IMR-90 (cell line): ENCODE results near the gene RNPEPL1. TPM values are rescaled to one million over a fixed set of nuclear protein-coding genes. Genes with fewer than 3 reads are reported as not detected.
A peak's percentile ranks its signal among the peaks of the same experiment; 100 is the strongest.

ENCODE experiments used
- ATAC-seq: fragments of 200-7000 bp; cut with Tn5 transposase; 2 replicates; pipeline ENCODE4 v1.9.1; 2020; ENCODE audit warnings: low read depth, mild to moderate bottlenecking, moderate library complexity
- BruUV-seq: library from RNA; stranded (reverse); fragments of 400-500 nt; replicated peaks from 2 replicates; lab custom pipeline; 2021; lab: Mats Ljungman, UMichigan
- CTCF ChIA-PET: fragments of 300-600 bp; formaldehyde crosslinking; extraction: SDS; loops from one replicate; lab custom pipeline; 2021; ENCODE audit warnings: antibody characterized with exemption; lab: Yijun Ruan, JAX
- POLR2A ChIA-PET: fragments of 300-600 bp; sonication (Branson Sonifier 250); formaldehyde crosslinking; loops from one replicate; lab custom pipeline; 2022; ENCODE audit warnings: antibody characterized with exemption; ENCODE audit not compliant: unreplicated experiment; lab: Charles Lee
- DNase-seq: peaks from one replicate; pipeline ENCODE4 v3.0.0; 2013
- H2AFZ ChIP-seq: replicated peaks from 2 replicates; pipeline ENCODE3; 2013; ENCODE audit warnings: low read length, mild to moderate bottlenecking; ENCODE audit not compliant: poor library complexity
- H2AK5ac ChIP-seq: 2 replicates; pipeline ENCODE4 v1.6.1; 2013; ENCODE audit warnings: low read depth, low read length, inconsistent platforms
- H2AK9ac ChIP-seq: replicated peaks from 2 replicates; pipeline ENCODE3; 2013; ENCODE audit warnings: mild to moderate bottlenecking, low read depth, low read length, moderate library complexity; ENCODE audit not compliant: poor library complexity
- H2BK120ac ChIP-seq: 2 replicates; pipeline ENCODE4 v1.6.1; 2013; ENCODE audit warnings: low read depth, low read length, inconsistent platforms
- H2BK15ac ChIP-seq: 3 replicates; pipeline ENCODE4 v1.6.1; 2013; ENCODE audit warnings: low read depth, low read length, inconsistent platforms
- H2BK20ac ChIP-seq: 2 replicates; pipeline ENCODE4 v1.6.1; 2013; ENCODE audit warnings: low read depth, mild to moderate bottlenecking, inconsistent platforms, low read length, moderate library complexity
- H2BK5ac ChIP-seq: 2 replicates; pipeline ENCODE4 v1.6.1; 2013; ENCODE audit warnings: mild to moderate bottlenecking, low read depth, low read length, inconsistent platforms; ENCODE audit not compliant: poor library complexity, severe bottlenecking
- H3K14ac ChIP-seq: replicated peaks from 2 replicates; pipeline ENCODE4 v1.6.1; 2013; ENCODE audit warnings: low read depth, low read length, inconsistent platforms
- H3K18ac ChIP-seq: 2 replicates; pipeline ENCODE4 v1.6.1; 2013; ENCODE audit warnings: low read depth, low read length, control low read depth
- H3K23ac ChIP-seq: 2 replicates; pipeline ENCODE4 v1.6.1; 2013; ENCODE audit warnings: low read depth, low read length, inconsistent platforms
- H3K27ac ChIP-seq: 2 replicates; pipeline ENCODE4 v1.5.1; 2013; ENCODE audit warnings: mild to moderate bottlenecking, control low read depth, low read length; ENCODE audit not compliant: insufficient read depth
- H3K27me3 ChIP-seq: 2 replicates; pipeline ENCODE4 v1.6.1; 2013; ENCODE audit warnings: low read length; ENCODE audit not compliant: control insufficient read depth, insufficient read depth
- H3K36me3 ChIP-seq: 2 replicates; pipeline ENCODE4 v1.6.1; 2013; ENCODE audit warnings: low read length, mixed read lengths; ENCODE audit not compliant: control insufficient read depth, insufficient read depth
- H3K4ac ChIP-seq: 2 replicates; pipeline ENCODE4 v1.6.1; 2013; ENCODE audit warnings: low read depth, low read length, inconsistent platforms
- H3K4me1 ChIP-seq: 2 replicates; pipeline ENCODE4 v1.6.1; 2013; ENCODE audit warnings: low read length, mixed read lengths; ENCODE audit not compliant: control insufficient read depth, insufficient read depth
- H3K4me2 ChIP-seq: 2 replicates; pipeline ENCODE4 v1.6.1; 2013; ENCODE audit warnings: low read depth, mild to moderate bottlenecking, control low read depth, low read length, moderate library complexity
- H3K4me3 ChIP-seq: 2 replicates; pipeline ENCODE4 v1.5.1; 2013; ENCODE audit warnings: low read depth, mild to moderate bottlenecking, control low read depth, low read length, moderate library complexity; ENCODE audit not compliant: insufficient read depth
- H3K56ac ChIP-seq: 2 replicates; pipeline ENCODE4 v1.6.1; 2013; ENCODE audit warnings: low read length, inconsistent platforms; ENCODE audit not compliant: insufficient read depth; ENCODE audit errors: extremely low read depth
- H3K79me1 ChIP-seq, 2 experiments: 2 replicates each; pipeline ENCODE4 v1.6.1; 2013; ENCODE audit warnings: low read length in 2 of 2, inconsistent platforms in 1 of 2, low read depth in 1 of 2
- H3K9ac ChIP-seq: 2 replicates; pipeline ENCODE4 v1.6.1; 2013; ENCODE audit warnings: low read depth, low read length, control low read depth
- H3K9me1 ChIP-seq: 2 replicates; pipeline ENCODE4 v1.6.1; 2013; ENCODE audit warnings: low read length, inconsistent platforms; ENCODE audit not compliant: insufficient read depth
- H3K9me3 ChIP-seq: 2 replicates; pipeline ENCODE4 v1.6.1; 2013; ENCODE audit warnings: low read length; ENCODE audit not compliant: control insufficient read depth, insufficient read depth
- H4K20me1 ChIP-seq: 2 replicates; pipeline ENCODE4 v1.6.1; 2013; ENCODE audit warnings: low read length, inconsistent platforms; ENCODE audit not compliant: insufficient read depth
- H4K5ac ChIP-seq: 2 replicates; pipeline ENCODE4 v1.6.1; 2013; ENCODE audit warnings: mild to moderate bottlenecking, low read depth, low read length, control low read depth
- H4K8ac ChIP-seq, 2 experiments: 2 replicates each; pipeline ENCODE4 v1.6.1; 2013; ENCODE audit warnings: low read depth in 2 of 2, low read length in 2 of 2, control low read depth in 1 of 2, inconsistent platforms in 1 of 2
- H4K91ac ChIP-seq: 2 replicates; pipeline ENCODE4 v1.6.1; 2013; ENCODE audit warnings: low read depth, low read length, inconsistent platforms; ENCODE audit not compliant: insufficient read depth
- CEBPB ChIP-seq: IDR thresholded peaks from 2 replicates; pipeline ENCODE4 v1.6.1; 2012; ENCODE audit warnings: low read depth, low read length, improper control_type of control experiment
- FOS ChIP-seq: fragments of 150-350 bp; IDR thresholded peaks from 2 replicates; pipeline ENCODE4 v1.6.1; 2016; ENCODE audit warnings: low read depth, low read length
- MAFK ChIP-seq: IDR thresholded peaks from 2 replicates; pipeline ENCODE4 v1.6.1; 2012; ENCODE audit warnings: low read depth, low read length, improper control_type of control experiment
- WGBS, 2 experiments: methylation state at CpG; one replicate each; pipeline versions ENCODE4 v1.1.5 to v1.1.7; 2013; ENCODE audit warnings: missing lambda C conversion rate in 2 of 2; ENCODE audit not compliant: insufficient read length in 1 of 2; ENCODE audit errors: extremely low coverage in 2 of 2; 5-methylcytosine and 5-hydroxymethylcytosine counted together
- dilution Hi-C: fragments of 300-500 bp; cut with HindIII; formaldehyde crosslinking; loops from one replicate; pipeline ENCODE4 v1.14.3; 2018; ENCODE audit warnings: low sequenced_read_pairs; ENCODE audit not compliant: unreplicated experiment
- in situ Hi-C: fragments of 300-500 bp; cut with MboI; formaldehyde crosslinking; loops from 3 replicates; pipeline ENCODE4 v1.14.3; 2019; ENCODE audit warnings: low sequenced_read_pairs, inconsistent platforms, mixed read lengths
- intact Hi-C: fragments of 100-400 bp; cut with micrococcal nuclease; formaldehyde crosslinking; loops from 2 replicates; pipeline ENCODE4 v1.10.0; 2022
- polyA plus RNA-seq, 3 experiments: library from polyadenylated mRNA; depleted of rRNA; stranded (reverse); fragments of >200 nt; gene quantifications; 2 replicates each; pipeline ENCODE4 v1.2.3, GENCODE V29; 2012; ENCODE audit warnings: low replicate concordance in 1 of 3
- total RNA-seq: library from RNA; depleted of rRNA; stranded (reverse); fragments of >200 nt; gene quantifications from 2 replicates; pipeline ENCODE4 v1.2.3, GENCODE V29; 2012

The RNPEPL1 gene
- total and polyA plus RNA-seq, 2 of the 4 experiments (the other 2 are of a cell fraction): 3.8 to 18.7 TPM

GRCh38 chr2:240523451-240524281, 44.6 kb upstream of the RNPEPL1 start:
- Histone ChIP-seq H3K18ac (no peak overlapping the region), H4K20me1 (no peaks in the 10 kb centered on the region), H3K23ac (no peak overlapping the region), H3K36me3 (peaks cover 14% of the 10 kb centered on the region; the same call in 1 of the 2 replicates), H3K9me1 (no peaks in the 10 kb centered on the region; the same call in 1 of the 2 replicates), H3K4me1 (no peaks in the 10 kb centered on the region), H2AK9ac (peak overlapping the region; percentile 50), H2AFZ (peak overlapping the region; percentile 21), H3K27me3 (no peaks in the 10 kb centered on the region), H3K56ac (no peak overlapping the region), H3K4me2 (no peak overlapping the region), H3K9me3 (peaks cover 19% of the 10 kb centered on the region), H2BK20ac (no peak overlapping the region), H3K9ac (no peak overlapping the region), H3K4me3 (no peak overlapping the region), H3K79me1 (no peaks in the 10 kb centered on the region; a peak in 1 of 4 replicates), H2BK15ac (no peak overlapping the region), H2AK5ac (no peak overlapping the region), H4K91ac (no peak overlapping the region), H3K4ac (no peak overlapping the region), H4K8ac (no peak overlapping the region), H2BK5ac (no peak overlapping the region), H2BK120ac (no peak overlapping the region), H3K27ac (no peak overlapping the region), H3K14ac (no peak overlapping the region), H4K5ac (no peak overlapping the region)
- in situ Hi-C loops: no loop called here
- DNase-seq (no peak), ATAC-seq (no peak)
- BruUV-seq: no TSS peak
- intact Hi-C loops: no loop called here
- ChIA-PET POLR2A (no interaction called here), CTCF (no interaction called here)
- TF ChIP-seq CEBPB (no peak), MAFK (no peak), FOS (no peak)
- dilution Hi-C loops: no loop called here
- 96% methylated on average over 25 of the region's 32 CpGs; no CpG with 5 or more reads in 1 of the 2 experiments for WGBS, 2 experiments
